Loucy (cell line): ENCODE results near the gene PAXIP1.

Experiments
- H2AFZ ChIP-seq: fragments of 200-600 bp; sonication (generic); 2 replicates; pipeline ENCODE4 v1.6.0; 2016; ENCODE audit warnings: antibody characterized with exemption, mild to moderate bottlenecking, low read length, moderate library complexity
- H3F3A ChIP-seq: fragments of 200-600 bp; 2 replicates; pipeline ENCODE4 v1.6.0; 2016; ENCODE audit warnings: antibody characterized with exemption, low read depth, mild to moderate bottlenecking
- H3K27me3 ChIP-seq: fragments of 200-600 bp; sonication (generic); 2 replicates; pipeline ENCODE4 v1.6.1; 2014; ENCODE audit warnings: low read length, mild to moderate bottlenecking; ENCODE audit not compliant: insufficient read depth, poor library complexity, severe bottlenecking
- H3K36me3 ChIP-seq: fragments of 200-600 bp; sonication (generic); 2 replicates; pipeline ENCODE4 v1.6.1; 2016; ENCODE audit warnings: low read length; ENCODE audit not compliant: insufficient read depth
- H3K4me1 ChIP-seq: fragments of 200-600 bp; sonication (generic); 2 replicates; pipeline ENCODE4 v1.5.1; 2014; ENCODE audit warnings: low read length, mild to moderate bottlenecking; ENCODE audit not compliant: insufficient read depth, poor library complexity, severe bottlenecking
- H3K4me2 ChIP-seq: fragments of 200-600 bp; sonication (generic); 2 replicates; pipeline ENCODE4 v1.6.0; 2014; ENCODE audit warnings: antibody characterized with exemption, low read length, low read depth, mild to moderate bottlenecking; ENCODE audit not compliant: poor library complexity, severe bottlenecking
- H3K4me3 ChIP-seq: fragments of 200-600 bp; sonication (generic); 2 replicates; pipeline ENCODE4 v1.5.1; 2014; ENCODE audit warnings: low read length, mild to moderate bottlenecking, mixed read lengths; ENCODE audit not compliant: poor library complexity, severe bottlenecking
- H3K79me2 ChIP-seq: fragments of 200-600 bp; sonication (generic); 2 replicates; pipeline ENCODE4 v1.6.1; 2014; ENCODE audit warnings: low read length; ENCODE audit not compliant: insufficient read depth
- H3K9ac ChIP-seq: fragments of 200-600 bp; sonication (generic); 2 replicates; pipeline ENCODE4 v1.6.0; 2014; ENCODE audit warnings: mild to moderate bottlenecking, low read depth, low read length, moderate library complexity; ENCODE audit not compliant: poor library complexity, severe bottlenecking
- H3K9me2 ChIP-seq: fragments of 200-600 bp; sonication (generic); replicated peaks from 2 replicates; pipeline ENCODE4 v1.6.1; 2016; ENCODE audit warnings: low read depth, low read length, mixed read lengths
- H3K9me3 ChIP-seq: fragments of 200-600 bp; sonication (generic); 2 replicates; pipeline ENCODE4 v1.6.1; 2014; ENCODE audit warnings: mild to moderate bottlenecking, antibody characterized with exemption, low read length, low read depth; ENCODE audit not compliant: insufficient read depth
- H4K20me1 ChIP-seq: fragments of 200-600 bp; sonication (generic); 2 replicates; pipeline ENCODE4 v1.6.0; 2014; ENCODE audit warnings: antibody characterized with exemption, low read length, mild to moderate bottlenecking; ENCODE audit not compliant: insufficient read depth, poor library complexity, severe bottlenecking
- EZH2phosphoT487 ChIP-seq: fragments of 200-600 bp; IDR thresholded peaks from 2 replicates; pipeline ENCODE4 v1.6.1; 2018; ENCODE audit warnings: antibody characterized with exemption, mild to moderate bottlenecking, moderate library complexity, borderline replicate concordance
- TF ChIP-seq, protein P1 (sequence below): fragments of 200-600 bp; sonication (generic); conservative IDR thresholded peaks from 2 replicates; pipeline ENCODE4 v1.5.1; 2014; ENCODE audit warnings: mild to moderate bottlenecking, antibody characterized with exemption, low read length

Gene PAXIP1

GRCh38 chr7:154911411-154911810 lies 91.5 kb downstream of the PAXIP1 start:
- no peaks in the 10 kb centered on the region for H3K9me3 ChIP-seq
- no peaks in the 10 kb centered on the region for H4K20me1 ChIP-seq
- TF ChIP-seq, protein P1, sequence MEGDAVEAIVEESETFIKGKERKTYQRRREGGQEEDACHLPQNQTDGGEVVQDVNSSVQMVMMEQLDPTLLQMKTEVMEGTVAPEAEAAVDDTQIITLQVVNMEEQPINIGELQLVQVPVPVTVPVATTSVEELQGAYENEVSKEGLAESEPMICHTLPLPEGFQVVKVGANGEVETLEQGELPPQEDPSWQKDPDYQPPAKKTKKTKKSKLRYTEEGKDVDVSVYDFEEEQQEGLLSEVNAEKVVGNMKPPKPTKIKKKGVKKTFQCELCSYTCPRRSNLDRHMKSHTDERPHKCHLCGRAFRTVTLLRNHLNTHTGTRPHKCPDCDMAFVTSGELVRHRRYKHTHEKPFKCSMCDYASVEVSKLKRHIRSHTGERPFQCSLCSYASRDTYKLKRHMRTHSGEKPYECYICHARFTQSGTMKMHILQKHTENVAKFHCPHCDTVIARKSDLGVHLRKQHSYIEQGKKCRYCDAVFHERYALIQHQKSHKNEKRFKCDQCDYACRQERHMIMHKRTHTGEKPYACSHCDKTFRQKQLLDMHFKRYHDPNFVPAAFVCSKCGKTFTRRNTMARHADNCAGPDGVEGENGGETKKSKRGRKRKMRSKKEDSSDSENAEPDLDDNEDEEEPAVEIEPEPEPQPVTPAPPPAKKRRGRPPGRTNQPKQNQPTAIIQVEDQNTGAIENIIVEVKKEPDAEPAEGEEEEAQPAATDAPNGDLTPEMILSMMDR, result no peak
- TF ChIP-seq EZH2phosphoT487, result no peak
- H3K36me3 ChIP-seq, result no peaks in the 10 kb centered on the region
- peaks cover 12% of the 10 kb centered on the region for H3K4me1 ChIP-seq
- H3K9ac ChIP-seq, result no peak overlapping the region
- 0 out of 2 replicates have a peak, but pooled peaks cover 6% of the 10 kb centered on the region for H3F3A ChIP-seq
- no peaks in the 10 kb centered on the region for H3K9me2 ChIP-seq
- no peaks in the 10 kb centered on the region for H3K27me3 ChIP-seq
- H3K79me2 ChIP-seq, result no peaks in the 10 kb centered on the region
- H2AFZ ChIP-seq, result no peak overlapping the region
- no peak overlapping the region for H3K4me2 ChIP-seq
- no peak overlapping the region for H3K4me3 ChIP-seq

DNA sequence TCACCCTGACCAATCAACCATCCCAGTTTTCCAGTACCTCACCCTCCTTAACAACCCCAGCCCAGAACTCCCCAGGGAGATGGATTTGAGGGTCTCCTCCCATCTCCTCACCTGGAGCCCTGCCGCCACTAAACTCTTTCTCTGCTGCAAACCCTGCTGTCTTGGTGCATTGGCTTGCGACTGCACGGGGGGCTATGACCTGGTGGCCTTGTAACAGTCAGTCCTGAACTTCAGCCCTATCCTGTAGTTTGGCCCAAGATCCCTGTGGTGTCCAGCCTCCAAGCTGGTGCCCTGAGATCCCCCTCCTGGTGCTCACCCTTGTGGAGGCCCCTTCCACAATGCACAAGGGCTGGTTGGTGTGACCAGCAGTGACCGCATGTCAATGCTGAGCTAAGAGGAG lies 91.9 kb downstream of the PAXIP1 start:
- H3K9me2 ChIP-seq, result no peaks in the 10 kb centered on the region
- H3F3A ChIP-seq, result 0 out of 2 replicates have a peak, but pooled peaks cover 6% of the 10 kb centered on the region
- TF ChIP-seq EZH2phosphoT487, result no peak
- TF ChIP-seq, protein P1, result no peak
- no peaks in the 10 kb centered on the region for H3K9me3 ChIP-seq
- no peak overlapping the region for H3K4me2 ChIP-seq
- no peak overlapping the region for H3K4me3 ChIP-seq
- peaks cover 12% of the 10 kb centered on the region for H3K4me1 ChIP-seq
- H3K9ac ChIP-seq, result no peak overlapping the region
- no peaks in the 10 kb centered on the region for H4K20me1 ChIP-seq
- H3K79me2 ChIP-seq, result no peaks in the 10 kb centered on the region
- H2AFZ ChIP-seq, result no peak overlapping the region
- no peaks in the 10 kb centered on the region for H3K27me3 ChIP-seq
- no peaks in the 10 kb centered on the region for H3K36me3 ChIP-seq

DNA sequence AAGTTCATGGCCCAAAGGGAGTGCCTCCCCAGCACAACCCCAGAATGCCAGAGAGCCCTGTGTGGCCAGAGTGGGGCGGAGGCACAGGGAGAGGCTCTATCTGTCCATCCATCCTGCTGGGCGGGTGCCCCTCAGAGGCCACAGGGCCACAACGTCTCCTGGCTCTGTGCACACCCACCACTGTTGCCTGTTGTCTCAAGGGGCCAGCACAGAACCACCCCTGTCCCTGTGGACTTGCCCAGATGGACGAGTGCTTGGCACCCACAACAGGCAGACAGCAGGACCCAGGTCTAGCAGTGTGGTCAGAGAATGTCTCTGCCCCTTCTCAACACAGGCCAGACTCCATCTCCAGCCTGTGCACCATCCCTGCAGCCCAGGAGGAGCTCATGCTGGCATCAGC lies 92.8 kb downstream of the PAXIP1 start:
- H3K9ac ChIP-seq, result no peak overlapping the region
- H3F3A ChIP-seq, result 0 out of 2 replicates have a peak, but pooled peaks cover 6% of the 10 kb centered on the region
- H3K79me2 ChIP-seq, result no peaks in the 10 kb centered on the region
- peaks cover 12% of the 10 kb centered on the region for H3K4me1 ChIP-seq
- no peak overlapping the region for H3K4me2 ChIP-seq
- H3K36me3 ChIP-seq, result no peaks in the 10 kb centered on the region
- H2AFZ ChIP-seq, result no peak overlapping the region
- no peaks in the 10 kb centered on the region for H3K9me2 ChIP-seq
- no peaks in the 10 kb centered on the region for H4K20me1 ChIP-seq
- H3K4me3 ChIP-seq, result no peak overlapping the region
- H3K27me3 ChIP-seq, result no peaks in the 10 kb centered on the region
- H3K9me3 ChIP-seq, result no peaks in the 10 kb centered on the region
- no peak for TF ChIP-seq EZH2phosphoT487
- TF ChIP-seq, protein P1, result no peak
